A549 (cell line): Measurements from ENCODE around the gene PYGM.

Source experiments
- NPAS2 ChIP-seq: fragments of 250-450 bp; sonication (Bioruptor Pico); IDR thresholded peaks from 2 replicates; pipeline ENCODE4 v1.8.0; 2022; ENCODE audit warnings: mild to moderate bottlenecking, moderate library complexity, borderline replicate concordance
- POLR2A ChIP-seq: IDR thresholded peaks from 2 replicates; pipeline ENCODE4 v1.6.1; 2012; ENCODE audit warnings: mild to moderate bottlenecking, low read length
- POLR2AphosphoS2 ChIP-seq: conservative IDR thresholded peaks from 2 replicates; pipeline ENCODE4 v1.6.1; 2012; ENCODE audit warnings: low read length, improper control_type of control experiment, inconsistent platforms
- TF ChIP-seq, protein P1 (sequence below): fragments of >200 bp; sonication (Bioruptor Twin); formaldehyde crosslinking; IDR thresholded peaks from 3 replicates; pipeline ENCODE4 v1.5.1; 2016
- TF ChIP-seq, protein P2 (sequence below): IDR thresholded peaks from 2 replicates; pipeline ENCODE4 v1.6.1; 2012

DNA sequence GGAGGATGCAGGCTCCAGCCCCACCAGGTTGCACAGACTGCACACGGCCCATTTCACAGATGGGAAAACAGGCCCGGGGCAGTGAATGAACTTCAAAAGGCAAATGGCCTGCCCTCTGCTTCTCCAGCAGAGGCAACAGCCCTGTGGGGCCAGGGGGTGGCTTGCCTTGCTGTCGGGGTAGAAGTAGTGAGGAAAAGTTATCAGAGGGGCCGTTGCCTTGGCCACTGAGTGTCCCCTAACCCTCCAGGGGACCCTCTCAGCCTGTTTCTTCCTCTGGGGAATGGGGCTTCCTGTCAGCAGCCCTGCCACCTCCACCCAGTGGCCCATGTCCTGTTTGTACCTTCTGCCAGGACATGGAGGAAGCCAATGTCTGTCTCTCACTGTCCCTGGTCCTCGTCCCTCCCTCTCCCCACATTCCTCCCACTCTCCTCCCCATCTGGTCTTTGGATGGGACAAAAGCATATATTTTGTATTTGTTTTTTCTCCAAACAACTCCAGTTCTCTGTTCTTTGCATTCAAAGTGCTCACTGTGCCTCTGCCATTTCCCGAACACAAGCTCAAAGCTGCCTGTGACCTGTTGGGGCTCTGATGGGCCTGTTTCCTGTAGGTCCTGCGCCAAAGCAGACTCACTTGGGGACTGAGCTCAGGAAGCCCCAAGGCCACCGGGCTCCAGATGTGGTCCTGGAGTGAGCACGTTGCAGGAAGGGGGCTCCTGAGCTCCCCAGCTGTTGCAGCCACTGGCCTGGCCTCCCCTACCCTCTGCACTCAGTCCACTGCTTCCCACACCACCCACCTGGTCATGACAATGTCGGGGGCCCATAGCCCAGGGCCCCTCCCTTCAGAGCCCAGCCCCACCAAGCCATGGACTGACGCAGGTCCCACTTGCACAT lies 33.7 kb upstream of the PYGM start:
- TF ChIP-seq NPAS2 (no peak), POLR2A (no peak), POLR2AphosphoS2 (no peak)
- TF ChIP-seq, protein P1, sequence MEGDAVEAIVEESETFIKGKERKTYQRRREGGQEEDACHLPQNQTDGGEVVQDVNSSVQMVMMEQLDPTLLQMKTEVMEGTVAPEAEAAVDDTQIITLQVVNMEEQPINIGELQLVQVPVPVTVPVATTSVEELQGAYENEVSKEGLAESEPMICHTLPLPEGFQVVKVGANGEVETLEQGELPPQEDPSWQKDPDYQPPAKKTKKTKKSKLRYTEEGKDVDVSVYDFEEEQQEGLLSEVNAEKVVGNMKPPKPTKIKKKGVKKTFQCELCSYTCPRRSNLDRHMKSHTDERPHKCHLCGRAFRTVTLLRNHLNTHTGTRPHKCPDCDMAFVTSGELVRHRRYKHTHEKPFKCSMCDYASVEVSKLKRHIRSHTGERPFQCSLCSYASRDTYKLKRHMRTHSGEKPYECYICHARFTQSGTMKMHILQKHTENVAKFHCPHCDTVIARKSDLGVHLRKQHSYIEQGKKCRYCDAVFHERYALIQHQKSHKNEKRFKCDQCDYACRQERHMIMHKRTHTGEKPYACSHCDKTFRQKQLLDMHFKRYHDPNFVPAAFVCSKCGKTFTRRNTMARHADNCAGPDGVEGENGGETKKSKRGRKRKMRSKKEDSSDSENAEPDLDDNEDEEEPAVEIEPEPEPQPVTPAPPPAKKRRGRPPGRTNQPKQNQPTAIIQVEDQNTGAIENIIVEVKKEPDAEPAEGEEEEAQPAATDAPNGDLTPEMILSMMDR: no peak
- TF ChIP-seq, protein P2, sequence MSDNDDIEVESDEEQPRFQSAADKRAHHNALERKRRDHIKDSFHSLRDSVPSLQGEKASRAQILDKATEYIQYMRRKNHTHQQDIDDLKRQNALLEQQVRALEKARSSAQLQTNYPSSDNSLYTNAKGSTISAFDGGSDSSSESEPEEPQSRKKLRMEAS: no peak
